Measurements from ENCODE around the gene SLC17A9.

DNA sequence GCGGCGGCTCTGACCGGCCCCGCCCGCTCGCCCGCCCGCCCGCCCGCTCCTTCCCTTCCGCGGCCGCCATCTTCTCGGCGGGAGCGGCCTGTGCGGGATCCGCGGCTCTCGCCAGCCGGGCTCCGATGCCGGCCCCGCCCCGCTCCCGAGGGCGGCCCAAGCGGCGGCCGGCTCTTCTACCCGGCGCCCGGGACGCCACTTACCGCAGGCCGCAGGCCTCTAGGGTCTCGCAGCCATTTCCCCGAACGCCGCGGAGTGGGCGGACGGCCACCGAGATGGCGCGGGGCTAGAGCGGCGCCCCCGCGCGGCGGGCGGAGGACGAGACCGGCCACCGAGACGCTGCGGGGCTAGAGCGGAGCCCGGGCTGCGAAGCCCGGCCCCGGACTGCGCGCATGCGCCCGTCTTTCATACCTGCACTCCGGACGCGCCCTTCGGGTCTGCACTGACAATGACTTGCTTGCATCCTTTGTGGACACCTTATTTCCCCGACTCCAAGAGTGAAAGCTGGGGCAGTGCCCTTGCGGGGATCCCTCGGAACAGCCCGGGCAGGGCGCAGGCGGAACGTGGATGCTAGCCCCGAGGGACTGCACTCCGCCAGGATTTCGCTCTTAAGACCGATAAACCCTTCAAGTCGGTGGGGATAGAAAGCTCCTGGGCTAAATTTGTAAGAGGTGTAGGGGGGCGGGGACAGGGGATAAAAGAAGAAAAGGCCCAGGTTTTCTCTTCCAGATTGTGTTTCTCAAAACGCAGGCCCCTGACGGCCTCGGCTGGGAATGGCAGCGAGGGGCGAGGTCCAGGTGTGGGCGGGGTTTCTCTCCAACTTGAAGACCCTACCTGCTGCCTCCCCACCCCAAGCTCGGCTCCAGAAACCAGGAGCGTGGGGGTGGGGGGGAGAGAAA lies 26.0 kb upstream of the SLC17A9 start, which contains the start of gene DIDO1:
- TF ChIP-seq CTCF (IDR thresholded peaks at IDR 0.05; ENCODE audit: control extremely low read depth in 1 of 3, insufficient read depth in 1 of 3, low read depth in 1 of 3, low read length in 3 of 3) (peak; percentile 28 to 45 (median 43)), SRF (IDR thresholded peaks at IDR 0.05; ENCODE audit: low read depth, low read length) (no peak), CREB1 (IDR thresholded peaks at IDR 0.05) (no peak), BRCA1 (IDR thresholded peaks at IDR 0.05; ENCODE audit: low read depth, low read length) (no peak), POLR2A (IDR thresholded peaks at IDR 0.05; ENCODE audit: control extremely low read depth in 1 of 2, low read depth in 2 of 2, low read length in 2 of 2) (peak in 1 of 2 experiments; percentile 40), MAX (IDR thresholded peaks at IDR 0.05) (no peak), YY1 (IDR thresholded peaks at IDR 0.05; ENCODE audit: low read depth, low read length) (peak; percentile 81; the same call in 1 of the 2 replicates), RFX5 (IDR thresholded peaks at IDR 0.05; ENCODE audit: borderline replicate concordance, low read depth, low read length) (no peak), EZH2 (IDR thresholded peaks at IDR 0.05; ENCODE audit: low read depth, low read length, severe bottlenecking) (no peak), GABPA (IDR thresholded peaks at IDR 0.05; ENCODE audit: borderline replicate concordance, insufficient read depth, low read length) (no peak), POLR2AphosphoS5 (IDR thresholded peaks at IDR 0.05; ENCODE audit: low read depth, low read length) (peak; percentile 81), MAFK (IDR thresholded peaks at IDR 0.05; ENCODE audit: low read depth, low read length) (no peak), USF2 (IDR thresholded peaks at IDR 0.05; ENCODE audit: low read length) (no peak)

Measured in H1 (cell line).